Thoracic aorta (tissue), 2 donors: ENCODE measurements around the gene CHRND. TPM values are rescaled to one million over a fixed set of nuclear protein-coding genes. Genes with fewer than 3 reads are reported as not detected.

ENCODE experiments used
- ATAC-seq: fragments of 150-250 bp; one replicate; pipeline ENCODE4 v1.8.0; 2017; ENCODE audit warnings: low read depth; ENCODE audit not compliant: insufficient number of reproducible peaks, low FRiP score
- DNase-seq: peaks from one replicate; pipeline ENCODE4 v3.0.0-alpha.2; 2020; ENCODE audit warnings: low spot score
- H3K27ac ChIP-seq, 2 donors: fragments of 200-600 bp; sonication (generic); 1 replicate in 1 of 2; 2 replicates in 1 of 2; pipeline ENCODE4 v1.5.1; 2016; ENCODE audit warnings: mild to moderate bottlenecking in 2 of 2, moderate library complexity in 2 of 2
- H3K27me3 ChIP-seq: fragments of 200-600 bp; sonication (generic); replicated peaks from 2 replicates; pipeline ENCODE4 v1.6.0; 2016; ENCODE audit warnings: mild to moderate bottlenecking; ENCODE audit not compliant: insufficient read depth
- H3K36me3 ChIP-seq: fragments of 200-600 bp; sonication (generic); one replicate; pipeline ENCODE4 v1.5.1; 2016
- H3K4me1 ChIP-seq, 2 donors: fragments of 200-600 bp; sonication (generic); 1 replicate in 1 of 2; 2 replicates in 1 of 2; pipeline versions ENCODE4 v1.5.1 to v1.6.0; 2016; ENCODE audit warnings: low read depth in 2 of 2, mild to moderate bottlenecking in 1 of 2; ENCODE audit not compliant: control insufficient read depth in 1 of 2
- H3K4me3 ChIP-seq: fragments of 200-600 bp; sonication (generic); 2 replicates; pipeline ENCODE4 v1.5.1; 2016; ENCODE audit warnings: mild to moderate bottlenecking
- H3K9me3 ChIP-seq: fragments of 200-600 bp; sonication (generic); 2 replicates; pipeline ENCODE4 v1.5.1; 2016
- total RNA-seq, 2 donors: library from RNA; depleted of rRNA; stranded (reverse); fragments of >200 nt; gene quantifications; one replicate each; pipeline versions ENCODE4 v1.1.0 to v1.2.3, GENCODE V29; 2016
- TF ChIP-seq, protein P1 (sequence below): fragments of 200-600 bp; sonication (generic); IDR thresholded peaks from one replicate; pipeline ENCODE4 v1.5.1; 2019; ENCODE audit warnings: antibody characterized with exemption

The CHRND gene
- total RNA-seq, 2 donors from 2014 or later = not detected

DNA sequence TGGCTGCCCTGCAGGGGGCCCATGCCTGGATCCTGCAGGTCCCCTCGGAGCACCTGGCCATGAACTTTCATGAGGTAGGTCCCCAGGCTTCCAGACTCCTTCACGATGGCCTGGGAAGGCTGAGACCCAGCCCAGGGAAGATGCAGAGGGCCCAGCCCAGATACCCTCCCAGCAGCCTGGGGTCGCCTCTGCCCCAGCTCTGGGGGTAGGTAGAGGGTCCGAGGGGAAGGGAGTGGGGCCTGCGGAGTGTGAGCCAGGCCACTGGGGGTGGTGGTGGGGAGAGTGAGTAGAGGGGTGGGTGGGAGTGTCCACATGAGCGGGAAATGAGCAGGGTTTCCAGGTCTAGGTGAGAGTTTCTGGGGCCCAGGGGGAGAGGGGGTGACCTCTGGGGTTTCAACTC lies 1.2 kb upstream of the CHRND start:
- H3K27me3 ChIP-seq = peaks cover 17% of the 10 kb centered on the region

GRCh38 chr2:232525199-232525598 lies 761 bp upstream of the CHRND start:
- Histone ChIP-seq H3K27me3 (peaks cover 17% of the 10 kb centered on the region), H3K4me3 (no peak overlapping the region), H3K4me1 (peaks cover 7 to 33% of the 10 kb centered on the region in 2 donors), H3K9me3 (no peaks in the 10 kb centered on the region), H3K27ac (no peak overlapping the region), H3K36me3 (no peaks in the 10 kb centered on the region)
- no peak for ATAC-seq
- no peak for DNase-seq
- TF ChIP-seq, protein P1, sequence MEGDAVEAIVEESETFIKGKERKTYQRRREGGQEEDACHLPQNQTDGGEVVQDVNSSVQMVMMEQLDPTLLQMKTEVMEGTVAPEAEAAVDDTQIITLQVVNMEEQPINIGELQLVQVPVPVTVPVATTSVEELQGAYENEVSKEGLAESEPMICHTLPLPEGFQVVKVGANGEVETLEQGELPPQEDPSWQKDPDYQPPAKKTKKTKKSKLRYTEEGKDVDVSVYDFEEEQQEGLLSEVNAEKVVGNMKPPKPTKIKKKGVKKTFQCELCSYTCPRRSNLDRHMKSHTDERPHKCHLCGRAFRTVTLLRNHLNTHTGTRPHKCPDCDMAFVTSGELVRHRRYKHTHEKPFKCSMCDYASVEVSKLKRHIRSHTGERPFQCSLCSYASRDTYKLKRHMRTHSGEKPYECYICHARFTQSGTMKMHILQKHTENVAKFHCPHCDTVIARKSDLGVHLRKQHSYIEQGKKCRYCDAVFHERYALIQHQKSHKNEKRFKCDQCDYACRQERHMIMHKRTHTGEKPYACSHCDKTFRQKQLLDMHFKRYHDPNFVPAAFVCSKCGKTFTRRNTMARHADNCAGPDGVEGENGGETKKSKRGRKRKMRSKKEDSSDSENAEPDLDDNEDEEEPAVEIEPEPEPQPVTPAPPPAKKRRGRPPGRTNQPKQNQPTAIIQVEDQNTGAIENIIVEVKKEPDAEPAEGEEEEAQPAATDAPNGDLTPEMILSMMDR = no peak

More for the DNA sequence above, 1.2 kb upstream of the CHRND start:
- Histone ChIP-seq H3K36me3 (no peaks in the 10 kb centered on the region), H3K4me3 (no peak overlapping the region), H3K27ac (no peak overlapping the region), H3K4me1 (peaks cover 7 to 33% of the 10 kb centered on the region in 2 donors), H3K9me3 (no peaks in the 10 kb centered on the region)
- no peak for DNase-seq
- ATAC-seq = no peak
- TF ChIP-seq, protein P1 = no peak

DNA sequence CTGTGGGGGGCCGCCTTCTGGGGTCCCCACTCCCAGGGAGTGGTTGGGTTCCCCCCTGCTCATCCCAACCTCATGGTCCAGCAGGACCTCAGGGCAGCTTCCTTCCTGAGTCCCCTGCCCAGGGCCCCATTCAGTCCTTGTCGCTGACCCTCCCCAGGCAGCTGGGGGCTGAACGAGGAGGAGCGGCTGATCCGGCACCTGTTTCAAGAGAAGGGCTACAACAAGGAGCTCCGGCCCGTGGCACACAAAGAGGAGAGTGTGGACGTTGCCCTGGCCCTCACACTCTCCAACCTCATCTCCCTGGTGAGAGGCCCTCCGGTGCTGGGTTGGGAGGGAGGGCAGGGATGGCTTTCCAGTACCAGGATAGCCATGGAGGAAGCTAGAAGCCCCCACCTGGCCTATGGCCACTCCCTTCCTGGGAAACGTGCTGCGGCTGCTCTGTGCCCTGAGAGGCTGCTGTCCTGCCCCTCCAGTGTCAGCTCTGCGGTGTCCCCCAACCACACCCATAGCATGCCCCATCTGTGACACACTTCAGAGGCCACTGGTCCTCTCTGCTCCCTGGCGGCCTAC lies 497 bp downstream of the CHRND start:
- TF ChIP-seq, protein P1 = no peak
- ATAC-seq (no peak), DNase-seq (no peak)
- peaks cover 17% of the 10 kb centered on the region for H3K27me3 ChIP-seq
- no peak overlapping the region for H3K27ac ChIP-seq
- H3K4me1 ChIP-seq = peaks cover 7 to 33% of the 10 kb centered on the region in 2 donors
- no peak overlapping the region for H3K4me3 ChIP-seq
- H3K36me3 ChIP-seq = no peaks in the 10 kb centered on the region
- H3K9me3 ChIP-seq = no peaks in the 10 kb centered on the region

DNA sequence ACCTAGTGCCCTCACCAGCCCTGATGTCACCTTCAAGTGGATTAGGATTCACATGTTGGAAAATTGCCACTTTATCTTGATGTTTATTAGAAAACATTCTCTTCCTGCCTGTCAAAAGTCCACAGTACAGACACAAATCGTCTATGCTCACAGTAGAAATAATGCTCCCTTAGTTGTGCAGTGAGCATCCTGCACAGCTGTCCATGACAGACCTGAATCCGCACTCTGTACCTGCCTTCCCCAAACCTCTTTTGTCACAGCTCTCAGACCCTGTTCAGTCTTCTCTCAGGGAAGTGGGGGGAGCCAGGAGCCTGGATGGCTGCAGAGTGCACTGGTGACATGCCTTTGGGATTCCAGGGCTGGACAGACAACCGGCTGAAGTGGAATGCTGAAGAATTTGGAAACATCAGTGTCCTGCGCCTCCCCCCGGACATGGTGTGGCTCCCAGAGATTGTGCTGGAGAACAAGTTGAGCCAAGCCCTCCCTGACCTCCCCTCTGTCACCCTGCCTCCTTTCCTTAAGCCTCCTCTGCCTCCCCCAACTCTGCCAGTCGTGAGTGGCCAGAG lies 2.0 kb downstream of the CHRND start:
- TF ChIP-seq, protein P1 = no peak
- ATAC-seq (no peak), DNase-seq (no peak)
- Histone ChIP-seq H3K9me3 (no peaks in the 10 kb centered on the region), H3K4me3 (no peak overlapping the region), H3K36me3 (no peaks in the 10 kb centered on the region), H3K4me1 (peaks cover 0 to 20% of the 10 kb centered on the region in 2 donors), H3K27ac (no peak overlapping the region), H3K27me3 (peaks cover 11% of the 10 kb centered on the region)

DNA sequence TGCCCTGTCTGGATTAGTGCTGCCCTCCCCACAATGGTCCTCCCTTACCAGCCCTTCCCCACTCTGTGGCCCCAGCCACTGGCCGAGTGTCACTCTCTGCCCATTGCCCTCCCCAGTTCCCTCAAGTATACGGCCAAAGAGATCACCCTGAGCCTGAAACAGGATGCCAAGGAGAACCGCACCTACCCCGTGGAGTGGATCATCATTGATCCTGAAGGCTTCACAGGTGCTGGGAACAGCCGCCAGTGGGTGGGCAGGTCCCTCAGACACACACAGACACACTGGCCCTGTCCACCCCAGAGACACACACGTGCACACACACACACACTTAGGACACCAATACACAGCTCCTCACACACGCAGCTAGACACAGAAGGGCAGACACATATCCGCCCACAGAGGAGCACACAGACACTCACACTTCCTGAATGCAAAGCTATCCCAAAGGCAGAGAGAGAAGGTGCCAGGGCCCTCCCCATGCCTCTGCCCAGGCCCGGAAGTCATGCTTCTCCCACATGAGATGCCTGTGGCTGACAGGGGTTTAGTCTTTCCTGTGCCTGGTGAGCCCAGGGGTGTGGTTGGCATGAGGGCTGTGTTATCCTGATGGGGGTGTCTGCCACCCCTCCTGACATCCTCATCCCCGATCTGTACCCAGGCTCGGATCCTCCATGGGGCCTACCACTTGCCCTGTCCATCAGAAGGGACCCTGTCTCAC lies 2.9 kb downstream of the CHRND start:
- TF ChIP-seq, protein P1 = no peak
- H3K9me3 ChIP-seq = no peaks in the 10 kb centered on the region
- no peak overlapping the region for H3K4me3 ChIP-seq
- H3K27me3 ChIP-seq = peaks cover 2% of the 10 kb centered on the region
- H3K4me1 ChIP-seq = peaks cover 0 to 11% of the 10 kb centered on the region in 2 donors
- no peak overlapping the region for H3K27ac ChIP-seq
- ATAC-seq = no peak
- no peaks in the 10 kb centered on the region for H3K36me3 ChIP-seq
- no peak for DNase-seq
